ENCODE data around the gene MRPL33.
A peak's percentile ranks its signal among the peaks of the same experiment; 100 is the strongest.

The MRPL33 gene

DNA sequence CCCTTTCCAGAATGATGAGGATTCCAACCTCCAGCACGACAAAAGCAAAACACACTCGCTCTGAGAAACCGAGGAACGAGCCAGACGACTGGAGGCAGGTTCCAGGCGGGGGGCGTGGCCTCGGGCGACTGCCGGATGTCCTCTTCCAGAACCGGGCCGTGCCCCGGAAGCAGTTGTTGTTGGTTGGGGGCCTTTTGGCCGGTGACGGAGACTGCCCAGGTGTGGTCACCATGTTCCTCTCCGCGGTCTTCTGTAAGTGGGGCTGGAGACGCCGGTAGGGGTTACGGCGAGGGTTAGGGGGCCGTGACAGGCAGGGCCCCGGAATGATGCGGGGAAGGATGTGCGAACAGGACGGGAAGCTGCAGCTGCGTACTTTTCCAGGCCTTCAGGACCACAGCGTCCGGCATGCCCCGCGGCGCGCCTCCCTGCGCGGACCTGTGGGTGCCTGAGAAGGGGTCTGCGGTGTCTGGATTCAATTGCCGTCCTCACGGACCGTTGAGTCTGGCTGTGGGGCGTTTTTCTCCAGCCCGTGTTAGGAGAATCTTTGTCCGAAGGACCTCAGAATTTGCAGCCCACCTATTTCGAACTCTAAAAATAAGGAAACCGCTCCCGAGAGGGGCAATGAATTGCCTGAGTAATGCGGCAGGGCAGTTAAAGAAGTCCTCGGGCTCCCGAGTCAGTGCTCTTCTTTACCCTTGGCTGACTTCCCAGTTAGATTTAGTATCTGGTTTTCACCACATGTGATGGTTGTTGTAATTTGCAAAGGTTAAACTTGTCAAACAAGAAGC is at the start of gene MRPL33:
TSS of gene MRPL33 (plus strand) at position 172 of the 788 bp plus-strand sequence. CDS start at position 231, 59 bp downstream.
- DNase-seq (ENCODE audit: low read depth in 4 of 4, low spot score in 1 of 4), result peak; percentile 87 to 93 (median 89)

DNA sequence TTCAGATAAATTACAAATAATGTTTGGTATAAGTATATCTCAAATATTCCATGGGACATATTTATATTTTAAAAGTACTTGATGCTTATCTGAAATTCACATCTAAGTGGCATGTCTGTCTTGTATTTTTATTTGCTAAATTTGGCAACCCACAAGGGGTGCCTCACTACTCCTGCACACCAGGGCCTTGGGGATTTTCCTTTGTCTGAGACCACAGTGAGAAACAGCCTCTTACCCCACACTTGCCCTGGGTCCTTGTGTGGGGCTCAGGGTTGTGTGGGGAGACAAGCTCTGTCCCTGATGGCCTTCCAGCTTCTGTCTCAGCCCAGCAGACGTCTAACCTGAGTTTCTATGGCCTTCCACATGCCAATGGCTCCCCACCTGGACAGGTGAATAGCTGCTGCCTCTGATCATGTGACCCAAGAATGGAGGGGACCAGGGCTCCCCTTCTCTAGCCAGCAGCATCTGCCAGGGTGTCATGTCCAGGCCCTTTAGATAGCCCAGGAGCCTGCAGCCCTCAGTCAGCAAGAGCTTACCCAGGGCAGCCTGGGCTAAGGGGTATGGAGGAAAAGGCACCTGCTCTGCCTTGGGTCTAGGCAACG is 49.5 kb upstream of the MRPL33 start:
- no peak for DNase-seq (ENCODE audit: low read depth in 4 of 4, low spot score in 1 of 4)

DNA sequence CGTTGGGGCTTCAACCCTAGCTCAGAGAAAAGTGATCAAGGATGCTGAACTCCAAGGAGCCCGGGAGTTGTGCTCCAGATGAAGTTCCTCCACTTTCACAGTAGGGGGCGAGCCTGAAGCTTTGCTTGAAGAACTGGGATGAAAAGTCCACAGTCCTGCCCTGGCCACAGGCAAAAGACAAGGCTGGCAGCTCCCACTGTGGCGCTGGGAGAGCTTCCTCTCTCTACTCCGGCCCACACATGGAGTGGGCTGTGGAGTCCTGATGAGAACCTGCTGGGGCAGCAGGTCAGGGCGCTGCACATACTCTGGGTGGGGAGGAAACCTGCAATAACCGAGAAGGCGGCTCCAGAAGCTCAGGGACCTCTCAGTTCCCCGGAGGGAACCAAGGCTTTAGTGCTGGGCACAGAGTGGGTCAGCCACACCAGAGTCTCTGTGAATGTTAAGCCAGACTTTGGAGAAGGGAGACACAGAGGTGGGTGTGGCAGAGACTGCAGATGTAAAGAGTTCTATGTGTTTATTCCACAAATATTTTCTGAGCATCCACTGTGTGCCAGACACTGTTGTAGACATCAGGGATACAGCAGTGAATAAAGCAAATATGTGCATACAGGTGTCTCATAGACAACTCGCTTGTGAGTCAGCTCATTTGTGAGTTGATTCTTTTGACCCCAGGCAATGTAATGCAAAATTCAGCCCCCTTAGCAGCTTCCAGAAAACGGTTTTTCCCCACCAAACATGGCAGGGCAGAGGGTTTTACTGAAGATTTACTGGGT is 48.0 kb upstream of the MRPL33 start:
- DNase-seq (ENCODE audit: low read depth in 4 of 4, low spot score in 1 of 4), result no peak

DNA sequence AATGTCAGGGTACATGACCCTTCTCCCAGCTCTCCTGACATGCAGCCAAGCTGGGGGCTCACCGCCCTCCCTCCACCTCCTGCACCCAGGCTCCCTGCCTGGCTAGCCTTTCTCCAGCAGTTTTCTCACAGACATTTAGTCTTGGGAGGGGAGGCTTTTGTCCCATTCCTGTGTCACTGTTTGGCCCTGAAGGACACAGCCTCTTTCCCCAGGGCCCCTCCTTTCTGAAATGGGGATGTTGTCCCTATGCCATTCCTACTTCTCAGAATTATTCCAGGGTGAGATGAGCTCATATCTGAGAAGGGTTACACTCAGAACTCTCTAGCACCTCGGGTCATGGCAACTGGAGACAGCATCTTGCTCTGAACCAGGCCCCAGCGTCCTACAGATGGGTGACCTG is 47.3 kb upstream of the MRPL33 start:
- no peak for DNase-seq (ENCODE audit: low read depth in 4 of 4, low spot score in 1 of 4)

DNA sequence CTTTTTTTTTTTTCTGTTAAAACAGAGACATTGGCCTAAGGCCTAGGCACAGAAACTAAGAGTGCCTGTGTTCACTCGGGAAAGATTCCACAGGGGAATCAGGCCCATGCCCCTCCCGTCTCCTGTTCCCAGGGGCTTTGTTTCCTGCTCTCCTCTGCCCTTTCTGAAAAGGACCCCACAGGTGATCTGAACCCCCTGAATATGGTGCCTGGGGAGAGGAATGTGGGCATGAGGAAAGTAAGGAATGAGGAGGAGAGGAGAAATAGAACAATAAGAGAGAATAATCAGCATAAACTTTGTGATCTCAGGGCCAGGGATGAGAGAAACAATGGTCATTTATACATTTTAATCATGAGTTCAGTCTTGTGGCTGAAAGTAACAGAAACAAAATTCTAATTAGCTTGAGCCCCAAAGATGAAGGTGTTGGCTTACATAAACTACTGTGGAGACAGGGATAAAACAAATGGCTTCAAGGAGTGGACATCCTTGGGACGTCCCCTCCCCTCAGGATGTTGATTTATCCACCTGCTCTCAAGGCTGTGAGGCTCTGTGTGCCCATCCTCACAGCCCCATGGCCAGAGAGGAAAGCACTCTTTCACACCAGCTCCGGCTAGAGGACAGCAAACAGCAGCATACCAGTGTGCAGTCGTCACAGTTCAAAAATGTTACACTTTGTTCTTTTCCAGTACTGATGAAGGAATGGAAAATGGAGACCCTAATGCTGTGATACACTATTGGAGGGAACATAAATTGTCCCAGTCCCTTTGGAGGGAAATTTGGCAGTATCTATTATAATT is 46.4 kb upstream of the MRPL33 start:
- no peak for DNase-seq (ENCODE audit: low read depth in 4 of 4, low spot score in 1 of 4)

DNA sequence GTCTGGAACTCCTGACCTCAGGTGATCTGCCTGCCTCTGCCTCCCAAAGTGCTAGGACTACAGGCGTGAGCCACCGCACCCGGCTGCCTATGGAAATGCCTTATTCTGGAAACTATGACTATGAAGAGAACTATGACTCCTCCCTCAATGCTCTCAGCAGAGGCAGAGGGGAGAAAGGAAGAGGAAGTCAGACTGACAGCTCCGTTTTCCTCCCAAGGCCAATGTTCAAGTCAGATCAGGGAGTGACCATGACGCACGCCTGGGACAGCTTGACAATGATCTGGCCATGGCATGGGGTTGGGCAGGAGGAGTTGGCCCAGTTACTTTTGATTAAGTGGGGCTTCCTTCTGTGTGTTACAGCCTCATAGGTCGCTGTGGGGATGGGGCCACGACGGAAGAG is 44.3 kb upstream of the MRPL33 start:
- DNase-seq (ENCODE audit: low read depth in 4 of 4, low spot score in 1 of 4), result no peak

DNA sequence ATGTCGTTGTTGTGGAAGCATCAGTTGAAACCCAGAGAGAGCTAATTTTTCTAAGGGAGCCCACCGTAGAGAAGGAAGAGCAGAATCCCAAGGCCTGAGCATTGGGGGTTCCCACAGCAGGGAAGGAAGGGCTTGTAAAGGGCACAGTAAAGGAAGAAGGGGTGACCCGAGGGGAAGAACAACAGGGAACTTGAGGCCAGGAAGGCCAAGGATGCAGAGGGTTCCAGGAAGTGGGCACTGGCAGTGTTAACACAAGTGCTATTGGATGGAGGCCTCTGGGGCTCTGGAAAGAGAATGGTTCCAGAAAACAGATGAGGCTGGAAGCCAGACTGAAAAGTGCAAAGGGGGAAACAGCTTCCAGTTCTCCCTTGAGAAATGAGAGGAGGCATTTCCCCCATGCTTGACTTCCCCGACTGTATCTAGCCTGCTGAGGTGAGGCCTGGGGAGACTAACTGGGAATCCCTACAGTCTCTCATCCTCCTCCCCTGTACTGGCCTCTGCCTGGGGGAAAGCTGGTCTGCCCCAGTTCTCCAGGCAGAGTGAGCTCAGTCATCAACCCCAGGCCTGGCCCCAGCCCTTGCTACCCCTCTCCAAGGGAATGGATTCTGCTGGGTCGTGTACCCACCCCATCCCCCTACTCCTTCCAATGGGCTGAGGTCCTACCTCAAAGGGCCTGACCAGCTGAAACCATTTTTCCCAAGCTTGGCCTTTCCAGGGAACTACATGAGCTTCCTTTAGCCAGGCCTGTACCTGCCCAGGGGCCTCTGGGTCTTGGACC is 43.2 kb upstream of the MRPL33 start:
- DNase-seq (ENCODE audit: low read depth in 4 of 4, low spot score in 1 of 4), result no peak

DNA sequence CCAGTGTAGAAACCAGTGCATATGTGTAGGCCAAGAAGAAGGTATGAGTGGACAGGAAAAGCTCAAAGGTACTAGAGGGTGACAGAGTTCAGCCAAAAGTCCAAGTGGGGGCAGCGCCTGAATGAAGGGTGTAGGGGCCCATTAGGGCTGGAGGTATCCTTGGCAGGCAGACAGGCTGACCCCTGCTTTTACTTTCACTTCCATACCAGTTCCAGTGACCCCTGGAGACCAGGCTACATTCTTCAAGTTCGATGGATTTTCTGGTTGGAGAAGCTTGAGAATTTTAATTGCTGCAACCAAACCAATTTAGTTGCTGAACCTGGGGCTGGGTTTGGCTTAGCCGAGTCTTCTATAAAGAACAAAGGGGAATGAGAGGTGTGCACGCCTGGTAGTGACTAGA is 42.3 kb upstream of the MRPL33 start:
- DNase-seq (ENCODE audit: low read depth in 4 of 4, low spot score in 1 of 4), result no peak

DNA sequence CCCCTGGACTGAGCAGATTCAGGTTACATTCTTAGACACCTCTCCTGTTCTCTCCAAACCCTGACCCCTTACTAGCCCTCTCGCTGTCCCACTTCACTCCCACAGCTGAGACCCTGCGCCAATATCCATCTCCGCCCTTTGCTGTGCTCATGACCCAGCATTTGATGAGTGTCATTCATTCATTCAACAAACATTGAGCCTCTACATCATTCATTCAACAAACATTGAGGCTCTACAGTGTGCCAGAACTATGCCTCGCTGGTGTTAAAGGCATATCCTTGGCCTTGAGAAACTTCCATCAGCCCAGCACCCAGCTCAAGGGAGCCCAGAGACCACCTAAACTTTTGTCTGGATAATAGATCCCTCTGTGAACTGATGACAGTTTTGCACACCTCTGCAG is 41.9 kb upstream of the MRPL33 start:
- DNase-seq (ENCODE audit: low read depth in 4 of 4, low spot score in 1 of 4), result no peak

DNA sequence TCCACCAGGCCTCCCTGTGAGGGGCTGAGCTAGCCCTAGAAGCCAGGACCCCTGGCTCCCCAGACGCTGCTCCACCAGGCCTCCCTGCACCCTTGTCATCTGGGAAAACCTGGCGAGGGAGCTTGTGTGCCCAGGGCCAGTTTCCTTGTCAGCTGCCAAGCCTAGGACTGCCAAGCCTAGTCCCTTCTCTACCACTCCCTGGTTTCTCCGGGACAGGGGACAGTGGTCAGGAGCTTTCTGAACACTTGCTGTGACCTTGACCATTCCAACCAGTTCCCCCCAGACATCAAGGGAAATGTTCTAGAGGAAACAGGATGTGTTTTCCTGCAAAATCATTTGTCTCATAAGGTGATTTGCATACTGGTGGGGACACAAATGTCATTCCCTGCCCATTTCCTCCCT is 41.3 kb upstream of the MRPL33 start:
- DNase-seq (ENCODE audit: low read depth in 4 of 4, low spot score in 1 of 4), result no peak

DNA sequence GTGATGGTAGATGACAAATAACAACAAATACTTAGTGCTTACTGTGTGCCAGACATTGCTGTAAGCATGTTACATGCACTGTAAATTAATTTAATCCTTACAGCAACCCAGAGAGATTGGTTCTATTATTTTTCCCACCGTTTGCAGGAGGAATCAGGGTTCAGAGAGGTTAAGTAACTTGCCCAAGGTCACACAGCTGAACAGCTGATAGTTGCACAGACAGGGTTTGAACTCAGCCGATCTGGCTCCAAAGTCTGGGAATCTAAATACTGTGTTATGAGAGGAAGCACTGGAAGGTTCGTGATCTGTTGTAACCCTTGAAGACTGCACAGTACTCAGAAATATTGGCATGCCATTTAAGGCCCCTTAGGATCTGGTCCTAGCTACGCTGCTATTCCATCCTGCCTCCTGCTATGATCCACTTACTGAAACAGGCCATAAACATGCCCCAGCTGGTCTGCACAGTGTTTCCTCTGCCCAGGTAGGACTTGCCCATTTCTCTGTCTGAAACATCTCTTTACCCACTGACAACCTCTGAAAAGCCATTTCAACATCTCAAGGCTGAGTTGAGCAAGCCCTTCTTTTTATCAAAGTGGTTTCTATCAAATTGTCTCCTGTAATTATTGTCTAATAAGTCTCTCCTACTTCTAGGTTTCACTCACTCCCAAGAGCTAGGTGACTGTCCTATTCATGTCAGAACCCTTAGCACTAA is 40.4 kb upstream of the MRPL33 start:
- DNase-seq (ENCODE audit: low read depth in 4 of 4, low spot score in 1 of 4), result no peak

DNA sequence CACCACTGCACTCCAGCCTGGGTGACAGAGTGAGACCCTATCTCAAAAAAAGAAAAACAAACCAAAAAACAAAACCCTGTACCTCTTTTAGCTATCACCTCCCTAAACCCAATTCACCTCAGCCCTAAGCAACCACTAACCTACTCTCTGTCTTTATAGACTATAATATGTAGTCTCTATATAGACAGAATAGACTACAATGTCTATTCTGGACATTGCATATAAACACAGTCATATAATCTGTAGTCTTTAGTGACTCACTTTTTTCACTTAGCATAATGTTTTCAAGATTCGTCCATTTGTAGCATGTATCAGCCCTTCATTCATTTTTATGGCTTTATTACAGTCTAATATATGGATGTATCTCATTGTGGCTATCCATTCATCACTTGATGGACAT is 37.2 kb upstream of the MRPL33 start:
- DNase-seq (ENCODE audit: low read depth in 4 of 4, low spot score in 1 of 4), result no peak

DNA sequence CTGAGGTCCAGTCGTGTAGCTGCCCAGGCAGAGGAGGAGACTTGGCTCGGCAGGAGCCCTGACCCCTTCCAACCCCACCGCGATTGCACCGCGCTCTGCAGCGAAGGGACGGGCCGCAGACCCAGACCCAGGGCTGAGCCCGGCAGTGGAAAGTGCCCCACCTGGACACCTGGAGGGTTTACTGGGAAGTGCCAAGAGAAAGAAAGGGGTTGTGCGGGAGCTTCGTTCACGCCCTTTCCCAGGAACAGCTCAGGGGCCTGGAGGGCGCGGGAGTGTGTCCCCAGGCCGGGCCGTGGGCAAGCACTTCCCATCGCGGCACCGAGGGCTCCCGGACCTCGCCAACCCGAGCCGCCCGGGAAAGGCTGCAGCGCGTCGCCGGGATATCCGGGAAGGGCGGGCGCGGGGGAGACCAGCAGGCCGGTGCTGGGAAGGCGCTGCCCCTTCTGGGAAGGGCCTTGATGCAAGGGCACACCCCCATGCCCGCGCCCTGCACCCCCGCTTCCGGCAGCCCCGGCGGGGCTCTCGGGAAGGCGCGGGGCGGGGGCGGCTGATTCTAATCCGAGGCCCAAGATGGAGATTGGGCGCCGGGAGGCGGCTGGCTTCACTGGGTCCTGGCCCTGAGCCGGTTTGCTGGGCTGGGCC is 36.1 kb upstream of the MRPL33 start:
- peak; percentile 17 to 69 (median 36) for DNase-seq (ENCODE audit: low read depth in 4 of 4, low spot score in 1 of 4)

DNA sequence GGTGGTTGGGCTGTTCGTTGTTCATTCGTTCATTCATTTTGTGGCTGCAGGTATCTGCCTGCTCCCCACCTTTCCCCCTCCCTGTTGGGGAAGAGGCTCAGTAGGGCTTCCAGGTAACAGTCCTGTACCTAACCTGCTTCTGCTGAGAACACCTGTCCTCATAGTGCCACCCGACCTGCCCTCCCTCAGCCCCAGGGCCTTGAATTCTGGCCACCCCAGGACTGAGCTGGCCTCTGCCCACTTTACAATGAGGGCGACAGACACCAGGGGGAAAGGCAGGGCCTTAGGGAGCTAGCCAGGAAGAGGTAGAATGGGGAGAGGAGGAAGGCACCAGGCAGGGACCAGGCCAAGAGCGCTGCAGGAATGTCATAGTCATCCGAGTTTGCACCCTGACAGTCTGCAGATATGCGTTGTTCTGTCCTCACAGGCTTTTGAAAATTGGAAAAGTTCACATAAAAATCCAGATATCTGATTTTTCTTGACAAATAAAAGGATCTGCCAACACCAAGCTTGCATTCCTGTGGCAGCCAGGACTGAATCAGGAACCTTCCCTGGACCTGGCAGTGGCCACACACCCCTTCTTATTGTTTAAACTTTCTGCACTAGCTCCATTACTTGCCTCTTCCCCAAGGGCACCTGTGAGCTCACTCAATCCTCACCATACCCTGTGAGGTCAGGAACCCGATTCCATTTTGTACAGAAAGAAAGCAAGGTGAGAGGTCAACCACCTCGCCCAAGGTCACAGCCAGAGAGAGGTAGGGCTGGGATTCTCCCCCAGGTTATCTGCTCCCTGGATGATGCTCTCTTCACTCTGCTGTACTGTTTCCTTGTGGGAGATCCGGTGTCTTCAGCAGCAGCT is 35.3 kb upstream of the MRPL33 start:
- DNase-seq (ENCODE audit: low read depth in 4 of 4, low spot score in 1 of 4), result no peak

DNA sequence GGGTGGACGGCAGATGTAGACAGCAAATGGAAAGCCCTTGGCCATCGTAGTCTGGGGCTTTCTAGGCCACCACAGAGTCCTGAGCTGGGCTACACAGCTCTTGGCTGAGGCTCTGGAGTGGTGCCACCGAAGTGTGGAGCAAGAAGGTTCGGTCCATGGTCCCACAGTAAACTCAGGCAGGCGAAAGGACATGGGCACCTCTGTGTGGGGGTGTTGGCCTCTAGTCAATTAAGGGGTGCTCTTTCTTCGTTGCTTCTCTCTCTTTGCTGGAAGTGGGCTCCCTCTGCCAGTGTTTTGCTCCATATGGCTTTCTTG is 34.7 kb upstream of the MRPL33 start:
- no peak for DNase-seq (ENCODE audit: low read depth in 4 of 4, low spot score in 1 of 4)

DNA sequence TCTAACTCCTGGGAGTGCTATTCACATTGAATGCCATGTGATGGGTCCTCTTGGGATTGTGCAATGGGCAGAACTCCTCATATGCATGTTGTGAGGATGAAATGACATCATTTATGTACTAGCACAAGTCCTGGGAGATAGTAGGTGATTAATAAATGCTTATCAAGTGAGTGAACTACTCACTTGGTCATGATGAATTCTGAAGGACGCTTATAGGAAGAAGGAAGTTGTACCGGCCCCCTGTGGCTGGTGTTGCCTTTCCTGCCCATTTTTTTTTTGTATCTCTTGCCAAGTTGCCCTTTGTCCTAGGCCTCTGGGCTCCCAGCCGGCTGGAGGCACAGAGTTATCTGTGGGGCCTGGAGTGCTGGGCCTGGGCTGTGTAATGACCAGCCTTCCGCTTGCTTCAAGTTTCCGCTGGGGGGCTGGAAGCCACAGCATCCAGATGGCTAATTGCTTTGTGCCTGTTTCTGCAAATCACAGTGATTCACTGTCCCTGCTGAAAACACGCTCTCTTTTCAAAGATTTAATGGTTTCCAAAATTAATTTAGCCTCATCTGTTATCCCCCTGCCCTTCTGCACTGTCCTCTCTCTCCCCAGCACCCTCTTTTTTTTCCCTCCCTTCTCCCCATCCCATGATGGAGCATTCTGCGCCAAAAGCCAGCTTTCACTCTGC is 33.7 kb upstream of the MRPL33 start:
- DNase-seq (ENCODE audit: low read depth in 4 of 4, low spot score in 1 of 4), result no peak

DNA sequence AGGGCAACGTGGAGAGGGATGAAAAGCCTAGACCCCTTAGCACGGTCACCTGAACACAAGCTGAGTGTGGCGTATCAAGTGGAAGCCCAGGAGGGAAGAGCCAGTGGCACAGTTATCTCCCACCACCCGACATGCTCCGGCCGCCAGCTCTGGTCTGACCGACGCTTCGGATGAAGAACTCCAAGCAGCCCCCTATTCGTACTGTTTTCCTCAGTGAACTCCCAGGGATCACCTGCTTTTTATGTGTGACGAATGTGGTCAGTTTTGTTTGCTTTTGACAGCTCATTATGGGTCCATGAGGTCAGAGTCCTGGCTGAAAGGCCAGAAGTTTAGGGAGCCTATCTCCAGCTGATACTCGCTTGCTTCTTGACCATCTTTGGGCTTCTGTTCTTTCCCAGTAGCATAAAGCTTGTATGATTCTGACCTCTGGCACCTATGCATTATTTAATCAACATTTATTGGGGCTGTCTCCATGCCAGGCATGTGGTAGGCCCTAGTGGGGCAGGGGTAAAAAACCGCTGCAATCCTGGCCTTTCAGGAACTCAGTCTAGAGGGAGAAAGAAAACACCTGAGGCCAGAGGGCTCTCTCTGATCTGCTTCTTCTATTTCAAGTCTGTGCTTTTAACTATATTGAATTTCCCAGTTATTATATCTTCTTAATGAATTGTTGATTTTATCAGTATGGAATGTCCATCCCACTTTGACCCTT is 33.0 kb upstream of the MRPL33 start:
- no peak for DNase-seq (ENCODE audit: low read depth in 4 of 4, low spot score in 1 of 4)

DNA sequence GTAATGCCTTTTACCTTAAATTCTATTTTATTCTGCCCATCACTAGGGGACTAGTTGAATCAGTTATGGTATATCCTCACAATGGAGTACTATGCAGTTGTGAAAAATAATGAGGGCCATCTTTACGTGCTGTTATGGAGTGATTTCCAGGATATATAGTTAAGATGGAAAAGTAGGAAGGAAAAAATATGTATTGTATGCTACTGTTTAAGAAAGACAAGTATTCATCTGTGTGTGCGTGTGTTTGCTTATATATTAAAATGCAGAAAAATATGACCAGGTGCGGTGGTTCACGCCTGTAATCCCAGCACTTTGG is 32.5 kb upstream of the MRPL33 start:
- DNase-seq (ENCODE audit: low read depth in 4 of 4, low spot score in 1 of 4), result no peak
